Retinal pigment epithelial cell (primary cell): Measurements from ENCODE around the gene RLN2.

Source experiments
- DNase-seq: peaks from one replicate; pipeline ENCODE4 v3.0.0-alpha.2; 2010; ENCODE audit warnings: low read depth
- H3K4me3 ChIP-seq: 2 replicates; pipeline ENCODE4 v1.5.1; 2011; ENCODE audit warnings: mild to moderate bottlenecking, low read length, control low read depth, moderate library complexity
- TF ChIP-seq, protein P1 (sequence below): conservative IDR thresholded peaks from 2 replicates; pipeline ENCODE4 v1.5.1; 2011; ENCODE audit warnings: low read depth, low read length, control low read depth, inconsistent platforms

RLN2 gene

GRCh38 chr9:5263351-5264218, 40.9 kb downstream of the RLN2 start:
- H3K4me3 ChIP-seq, result no peak overlapping the region
- peak; percentile 7 for DNase-seq
- TF ChIP-seq, protein P1, sequence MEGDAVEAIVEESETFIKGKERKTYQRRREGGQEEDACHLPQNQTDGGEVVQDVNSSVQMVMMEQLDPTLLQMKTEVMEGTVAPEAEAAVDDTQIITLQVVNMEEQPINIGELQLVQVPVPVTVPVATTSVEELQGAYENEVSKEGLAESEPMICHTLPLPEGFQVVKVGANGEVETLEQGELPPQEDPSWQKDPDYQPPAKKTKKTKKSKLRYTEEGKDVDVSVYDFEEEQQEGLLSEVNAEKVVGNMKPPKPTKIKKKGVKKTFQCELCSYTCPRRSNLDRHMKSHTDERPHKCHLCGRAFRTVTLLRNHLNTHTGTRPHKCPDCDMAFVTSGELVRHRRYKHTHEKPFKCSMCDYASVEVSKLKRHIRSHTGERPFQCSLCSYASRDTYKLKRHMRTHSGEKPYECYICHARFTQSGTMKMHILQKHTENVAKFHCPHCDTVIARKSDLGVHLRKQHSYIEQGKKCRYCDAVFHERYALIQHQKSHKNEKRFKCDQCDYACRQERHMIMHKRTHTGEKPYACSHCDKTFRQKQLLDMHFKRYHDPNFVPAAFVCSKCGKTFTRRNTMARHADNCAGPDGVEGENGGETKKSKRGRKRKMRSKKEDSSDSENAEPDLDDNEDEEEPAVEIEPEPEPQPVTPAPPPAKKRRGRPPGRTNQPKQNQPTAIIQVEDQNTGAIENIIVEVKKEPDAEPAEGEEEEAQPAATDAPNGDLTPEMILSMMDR, result peak; percentile 27
